ENCODE data around the gene WWOX. TPM values are rescaled to one million over a fixed set of nuclear protein-coding genes. Genes with fewer than 3 reads are reported as not detected.

Gene WWOX
- total RNA-seq, 1 experiment from 2014 or later: 35.6 TPM

GRCh38 chr16:78664811-78665772 is 565.6 kb downstream of the WWOX start:
- Histone ChIP-seq H3K9me2 (ENCODE audit: insufficient read depth) (no peaks in the 10 kb centered on the region), H3F3A (ENCODE audit: insufficient read depth, low read depth) (no peaks in the 10 kb centered on the region), H3K27me3 (ENCODE audit: insufficient read depth, low read depth) (no peaks in the 10 kb centered on the region), H3K27ac (no peak overlapping the region), H3K9me3 (ENCODE audit: insufficient read depth, low read depth) (no peaks in the 10 kb centered on the region), H3K4me3 (no peak overlapping the region), H3K36me3 (ENCODE audit: low read depth) (no peaks in the 10 kb centered on the region), H3K4me1 (replicated peaks; ENCODE audit: insufficient read depth) (no peaks in the 10 kb centered on the region), H4K20me1 (ENCODE audit: insufficient read depth) (no peaks in the 10 kb centered on the region), H3K79me2 (ENCODE audit: low read depth) (no peaks in the 10 kb centered on the region), H2AFZ (no peak overlapping the region), H3K4me2 (no peak overlapping the region)
- ChIA-PET CTCF (no interaction called here), POLR2A (ENCODE audit: unreplicated experiment) (no interaction called here)
- intact Hi-C loops (cut with micrococcal nuclease; ENCODE audit: unreplicated experiment): no loop called here
- TF ChIP-seq EZH2 (IDR thresholded peaks at IDR 0.05; ENCODE audit: low read depth) (no peak), CTCF (conservative IDR thresholded peaks at IDR 0.05) (no peak)
- DNase-seq: no peak
- BruUV-seq (replicated peaks): no TSS peak

GRCh38 chr16:78666318-78666717 is 566.9 kb downstream of the WWOX start:
- Histone ChIP-seq H3K36me3 (ENCODE audit: low read depth) (no peaks in the 10 kb centered on the region), H3K27ac (no peak overlapping the region), H2AFZ (no peak overlapping the region), H3K27me3 (ENCODE audit: insufficient read depth, low read depth) (no peaks in the 10 kb centered on the region), H3K4me3 (no peak overlapping the region), H4K20me1 (ENCODE audit: insufficient read depth) (no peaks in the 10 kb centered on the region), H3F3A (ENCODE audit: insufficient read depth, low read depth) (no peaks in the 10 kb centered on the region), H3K4me1 (replicated peaks; ENCODE audit: insufficient read depth) (no peaks in the 10 kb centered on the region), H3K4me2 (no peak overlapping the region), H3K9me2 (ENCODE audit: insufficient read depth) (no peaks in the 10 kb centered on the region), H3K9me3 (ENCODE audit: insufficient read depth, low read depth) (no peaks in the 10 kb centered on the region), H3K79me2 (ENCODE audit: low read depth) (no peaks in the 10 kb centered on the region)
- TF ChIP-seq CTCF (conservative IDR thresholded peaks at IDR 0.05) (no peak), EZH2 (IDR thresholded peaks at IDR 0.05; ENCODE audit: low read depth) (no peak)
- ChIA-PET CTCF (no interaction called here), POLR2A (ENCODE audit: unreplicated experiment) (no interaction called here)
- no TSS peak for BruUV-seq (replicated peaks)
- intact Hi-C loops (cut with micrococcal nuclease; ENCODE audit: unreplicated experiment): no loop called here
- no peak for DNase-seq

GRCh38 chr16:78667675-78668074 is 568.2 kb downstream of the WWOX start:
- POLR2A ChIA-PET (ENCODE audit: unreplicated experiment): no interaction called here
- BruUV-seq (replicated peaks): no TSS peak
- DNase-seq: no peak

More at GRCh38 chr16:78667675-78668074, 568.2 kb downstream of the WWOX start:
- TF ChIP-seq CTCF (conservative IDR thresholded peaks at IDR 0.05) (no peak), EZH2 (IDR thresholded peaks at IDR 0.05; ENCODE audit: low read depth) (no peak)
- no peak overlapping the region for H3K27ac ChIP-seq
- no peaks in the 10 kb centered on the region for H3K4me1 ChIP-seq (replicated peaks; ENCODE audit: insufficient read depth)
- no peaks in the 10 kb centered on the region for H3K9me2 ChIP-seq (ENCODE audit: insufficient read depth)
- H3K9me3 ChIP-seq (ENCODE audit: insufficient read depth, low read depth): no peaks in the 10 kb centered on the region
- intact Hi-C loops (cut with micrococcal nuclease; ENCODE audit: unreplicated experiment): no loop called here
- CTCF ChIA-PET: no interaction called here
- H3K4me3 ChIP-seq: no peak overlapping the region
- no peaks in the 10 kb centered on the region for H3K27me3 ChIP-seq (ENCODE audit: insufficient read depth, low read depth)
- H3K36me3 ChIP-seq (ENCODE audit: low read depth): no peaks in the 10 kb centered on the region
- no peaks in the 10 kb centered on the region for H3K79me2 ChIP-seq (ENCODE audit: low read depth)
- H4K20me1 ChIP-seq (ENCODE audit: insufficient read depth): no peaks in the 10 kb centered on the region
- H2AFZ ChIP-seq: no peak overlapping the region
- no peaks in the 10 kb centered on the region for H3F3A ChIP-seq (ENCODE audit: insufficient read depth, low read depth)
- H3K4me2 ChIP-seq: no peak overlapping the region

Measured in PC-9 (cell line).